Panc1 (cell line): ENCODE measurements around the gene HBS1L.

Experiments used
- POLR2AphosphoS5 ChIP-seq: IDR thresholded peaks from 2 replicates; pipeline ENCODE4 v1.6.1; 2012; ENCODE audit warnings: mild to moderate bottlenecking, low read depth, low read length, moderate library complexity
- SIN3A ChIP-seq: IDR thresholded peaks from 2 replicates; pipeline ENCODE4 v1.6.1; 2012; ENCODE audit warnings: low read depth, mild to moderate bottlenecking, low read length, moderate library complexity, borderline replicate concordance; ENCODE audit not compliant: insufficient read depth
- TCF7L2 ChIP-seq: IDR thresholded peaks from 2 replicates; pipeline ENCODE4 v1.6.1; 2011; ENCODE audit warnings: mild to moderate bottlenecking, low read depth, low read length, inconsistent platforms
- TF ChIP-seq, protein P1 (sequence below): fragments of 450-650 bp; IDR thresholded peaks from 2 replicates; pipeline ENCODE4 v1.5.1; 2017; ENCODE audit warnings: mild to moderate bottlenecking
- TF ChIP-seq, protein P2 (sequence below), 2 experiments: IDR thresholded peaks; 2 replicates each; pipeline ENCODE4 v1.6.1; 2011 to 2012; ENCODE audit warnings: low read depth in 2 of 2, control low read depth in 1 of 2, low read length in 1 of 2, mild to moderate bottlenecking in 1 of 2, moderate library complexity in 1 of 2; ENCODE audit not compliant: insufficient read depth in 1 of 2

- TF ChIP-seq POLR2AphosphoS5 (no peak), SIN3A (no peak), TCF7L2 (no peak)
- TF ChIP-seq, protein P1, sequence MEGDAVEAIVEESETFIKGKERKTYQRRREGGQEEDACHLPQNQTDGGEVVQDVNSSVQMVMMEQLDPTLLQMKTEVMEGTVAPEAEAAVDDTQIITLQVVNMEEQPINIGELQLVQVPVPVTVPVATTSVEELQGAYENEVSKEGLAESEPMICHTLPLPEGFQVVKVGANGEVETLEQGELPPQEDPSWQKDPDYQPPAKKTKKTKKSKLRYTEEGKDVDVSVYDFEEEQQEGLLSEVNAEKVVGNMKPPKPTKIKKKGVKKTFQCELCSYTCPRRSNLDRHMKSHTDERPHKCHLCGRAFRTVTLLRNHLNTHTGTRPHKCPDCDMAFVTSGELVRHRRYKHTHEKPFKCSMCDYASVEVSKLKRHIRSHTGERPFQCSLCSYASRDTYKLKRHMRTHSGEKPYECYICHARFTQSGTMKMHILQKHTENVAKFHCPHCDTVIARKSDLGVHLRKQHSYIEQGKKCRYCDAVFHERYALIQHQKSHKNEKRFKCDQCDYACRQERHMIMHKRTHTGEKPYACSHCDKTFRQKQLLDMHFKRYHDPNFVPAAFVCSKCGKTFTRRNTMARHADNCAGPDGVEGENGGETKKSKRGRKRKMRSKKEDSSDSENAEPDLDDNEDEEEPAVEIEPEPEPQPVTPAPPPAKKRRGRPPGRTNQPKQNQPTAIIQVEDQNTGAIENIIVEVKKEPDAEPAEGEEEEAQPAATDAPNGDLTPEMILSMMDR = no peak
- TF ChIP-seq, protein P2, sequence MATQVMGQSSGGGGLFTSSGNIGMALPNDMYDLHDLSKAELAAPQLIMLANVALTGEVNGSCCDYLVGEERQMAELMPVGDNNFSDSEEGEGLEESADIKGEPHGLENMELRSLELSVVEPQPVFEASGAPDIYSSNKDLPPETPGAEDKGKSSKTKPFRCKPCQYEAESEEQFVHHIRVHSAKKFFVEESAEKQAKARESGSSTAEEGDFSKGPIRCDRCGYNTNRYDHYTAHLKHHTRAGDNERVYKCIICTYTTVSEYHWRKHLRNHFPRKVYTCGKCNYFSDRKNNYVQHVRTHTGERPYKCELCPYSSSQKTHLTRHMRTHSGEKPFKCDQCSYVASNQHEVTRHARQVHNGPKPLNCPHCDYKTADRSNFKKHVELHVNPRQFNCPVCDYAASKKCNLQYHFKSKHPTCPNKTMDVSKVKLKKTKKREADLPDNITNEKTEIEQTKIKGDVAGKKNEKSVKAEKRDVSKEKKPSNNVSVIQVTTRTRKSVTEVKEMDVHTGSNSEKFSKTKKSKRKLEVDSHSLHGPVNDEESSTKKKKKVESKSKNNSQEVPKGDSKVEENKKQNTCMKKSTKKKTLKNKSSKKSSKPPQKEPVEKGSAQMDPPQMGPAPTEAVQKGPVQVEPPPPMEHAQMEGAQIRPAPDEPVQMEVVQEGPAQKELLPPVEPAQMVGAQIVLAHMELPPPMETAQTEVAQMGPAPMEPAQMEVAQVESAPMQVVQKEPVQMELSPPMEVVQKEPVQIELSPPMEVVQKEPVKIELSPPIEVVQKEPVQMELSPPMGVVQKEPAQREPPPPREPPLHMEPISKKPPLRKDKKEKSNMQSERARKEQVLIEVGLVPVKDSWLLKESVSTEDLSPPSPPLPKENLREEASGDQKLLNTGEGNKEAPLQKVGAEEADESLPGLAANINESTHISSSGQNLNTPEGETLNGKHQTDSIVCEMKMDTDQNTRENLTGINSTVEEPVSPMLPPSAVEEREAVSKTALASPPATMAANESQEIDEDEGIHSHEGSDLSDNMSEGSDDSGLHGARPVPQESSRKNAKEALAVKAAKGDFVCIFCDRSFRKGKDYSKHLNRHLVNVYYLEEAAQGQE (IDR thresholded peaks at IDR 0.05; ENCODE audit: insufficient read depth in 1 of 2, low read depth in 2 of 2, low read length in 1 of 2) = no peak
Measured at GRCh38 chr6:135085700-135086413, 31.2 kb upstream of the HBS1L start.
